ENCODE data around the gene PTPRZ1.

Gene PTPRZ1

GRCh38 chr7:121966276-121966934, 93.4 kb downstream of the PTPRZ1 start:
- Histone ChIP-seq H3K4me1 (ENCODE audit: insufficient read depth, poor library complexity, severe bottlenecking) (peaks cover 3% of the 10 kb centered on the region), H3K36me3 (ENCODE audit: low read depth) (no peaks in the 10 kb centered on the region), H3K9me3 (ENCODE audit: severe bottlenecking) (no peaks in the 10 kb centered on the region), H3K27me3 (ENCODE audit: insufficient read depth, poor library complexity, severe bottlenecking) (no peaks in the 10 kb centered on the region), H3K27ac (ENCODE audit: poor library complexity, severe bottlenecking) (no peak overlapping the region), H3K4me3 (ENCODE audit: severe bottlenecking) (no peak overlapping the region)
- no peak for TF ChIP-seq CTCF (IDR thresholded peaks at IDR 0.05; ENCODE audit: poor library complexity, severe bottlenecking)
- DNase-seq (ENCODE audit: low spot score) (no peak), ATAC-seq (ENCODE audit: low read depth) (no peak)

GRCh38 chr7:121966935-121967332, 94.0 kb downstream of the PTPRZ1 start:
- TF ChIP-seq CTCF (IDR thresholded peaks at IDR 0.05; ENCODE audit: poor library complexity, severe bottlenecking) = no peak
- Histone ChIP-seq H3K4me3 (ENCODE audit: severe bottlenecking) (no peak overlapping the region), H3K27me3 (ENCODE audit: insufficient read depth, poor library complexity, severe bottlenecking) (no peaks in the 10 kb centered on the region), H3K9me3 (ENCODE audit: severe bottlenecking) (no peaks in the 10 kb centered on the region), H3K4me1 (ENCODE audit: insufficient read depth, poor library complexity, severe bottlenecking) (no peaks in the 10 kb centered on the region), H3K36me3 (ENCODE audit: low read depth) (no peaks in the 10 kb centered on the region), H3K27ac (ENCODE audit: poor library complexity, severe bottlenecking) (no peak overlapping the region)
- no peak for DNase-seq (ENCODE audit: low spot score)
- ATAC-seq (ENCODE audit: low read depth) = no peak

GRCh38 chr7:121985476-121986030, 112.6 kb downstream of the PTPRZ1 start:
- no peaks in the 10 kb centered on the region for H3K36me3 ChIP-seq (ENCODE audit: low read depth)
- no peak overlapping the region for H3K27ac ChIP-seq (ENCODE audit: poor library complexity, severe bottlenecking)
- H3K4me3 ChIP-seq (ENCODE audit: severe bottlenecking) = no peak overlapping the region
- no peaks in the 10 kb centered on the region for H3K27me3 ChIP-seq (ENCODE audit: insufficient read depth, poor library complexity, severe bottlenecking)
- H3K9me3 ChIP-seq (ENCODE audit: severe bottlenecking) = no peaks in the 10 kb centered on the region
- no peak for DNase-seq (ENCODE audit: low spot score)
- H3K4me1 ChIP-seq (ENCODE audit: insufficient read depth, poor library complexity, severe bottlenecking) = no peaks in the 10 kb centered on the region
- no peak for ATAC-seq (ENCODE audit: low read depth)
- TF ChIP-seq CTCF (IDR thresholded peaks at IDR 0.05; ENCODE audit: poor library complexity, severe bottlenecking) = no peak

GRCh38 chr7:121992068-121992467, 119.1 kb downstream of the PTPRZ1 start:
- Histone ChIP-seq H3K9me3 (ENCODE audit: severe bottlenecking) (no peaks in the 10 kb centered on the region), H3K36me3 (ENCODE audit: low read depth) (no peaks in the 10 kb centered on the region), H3K27ac (ENCODE audit: poor library complexity, severe bottlenecking) (no peak overlapping the region), H3K4me1 (ENCODE audit: insufficient read depth, poor library complexity, severe bottlenecking) (peaks cover 4% of the 10 kb centered on the region), H3K27me3 (ENCODE audit: insufficient read depth, poor library complexity, severe bottlenecking) (no peaks in the 10 kb centered on the region), H3K4me3 (ENCODE audit: severe bottlenecking) (no peak overlapping the region)
- no peak for TF ChIP-seq CTCF (IDR thresholded peaks at IDR 0.05; ENCODE audit: poor library complexity, severe bottlenecking)
- ATAC-seq (ENCODE audit: low read depth) = no peak
- DNase-seq (ENCODE audit: low spot score) = no peak

Data from RWPE2 (cell line).